Upper lobe of right lung (tissue), 1 donor: ENCODE results near the gene WDR31. TPM values are rescaled to one million over a fixed set of nuclear protein-coding genes. Genes with fewer than 3 reads are reported as not detected.
A peak's percentile ranks its signal among the peaks of the same experiment; 100 is the strongest.

ENCODE experiments used
- ATAC-seq: fragments of 200-7000 bp; cut with Tn5 transposase; one replicate; pipeline ENCODE4 v1.9.1; 2020; ENCODE audit warnings: mild to moderate bottlenecking, moderate library complexity
- DNase-seq: peaks from one replicate; pipeline ENCODE4 v3.0.0-alpha.2; 2020
- H3K27ac ChIP-seq: fragments of 200-600 bp; one replicate; pipeline ENCODE4 v1.8.0; 2022
- H3K27me3 ChIP-seq: fragments of 200-600 bp; one replicate; pipeline ENCODE4 v1.8.0; 2022; ENCODE audit warnings: mild to moderate bottlenecking
- H3K36me3 ChIP-seq: fragments of 200-600 bp; one replicate; pipeline ENCODE4 v1.8.0; 2022
- H3K4me1 ChIP-seq: fragments of 200-600 bp; one replicate; pipeline ENCODE4 v1.8.0; 2022
- H3K4me3 ChIP-seq: fragments of 200-600 bp; one replicate; pipeline ENCODE4 v1.8.0; 2022; ENCODE audit warnings: mild to moderate bottlenecking
- H3K9me3 ChIP-seq: fragments of 200-600 bp; one replicate; pipeline ENCODE4 v1.8.0; 2022
- CTCF ChIP-seq: fragments of 200-600 bp; IDR thresholded peaks from one replicate; pipeline ENCODE4 v1.8.0; 2022; ENCODE audit warnings: antibody characterized with exemption
- intact Hi-C: fragments of 100-400 bp; cut with DNase I; formaldehyde crosslinking; loops from one replicate; pipeline ENCODE4 v1.11.0; 2022
- total RNA-seq: library from RNA; stranded (reverse); fragmentation: NEBNext Ultra II Directional; extraction: Animal tissue kit (Norgen Biotek cat#: 25700); gene quantifications from one replicate; pipeline ENCODE4 v1.2.1, GENCODE V29; 2021
- donor health status: DM: no; HTN: yes; CAD: no; lungs with severe emphysema.

The WDR31 gene
- total RNA-seq, 1 donor from 2014 or later: 2.6 TPM

GRCh38 chr9:113343732-113344231, 3.7 kb upstream of the WDR31 start:
- TF ChIP-seq CTCF: no peak
- peak; percentile 64 for ATAC-seq
- Histone ChIP-seq H3K4me1 (peaks cover 10% of the 10 kb centered on the region), H3K36me3 (no peaks in the 10 kb centered on the region), H3K27ac (peak overlapping the region; percentile 51), H3K27me3 (no peaks in the 10 kb centered on the region), H3K4me3 (no peak overlapping the region), H3K9me3 (no peaks in the 10 kb centered on the region)
- peak; percentile 64 for DNase-seq
- intact Hi-C loops: no loop called here

GRCh38 chr9:113341712-113342410, 1.8 kb upstream of the WDR31 start:
- TF ChIP-seq CTCF: no peak
- intact Hi-C loops: no loop called here
- peaks cover 10% of the 10 kb centered on the region for H3K4me1 ChIP-seq
- no peaks in the 10 kb centered on the region for H3K9me3 ChIP-seq
- H3K4me3 ChIP-seq: no peak overlapping the region
- ATAC-seq (no peak), DNase-seq (no peak)
- H3K36me3 ChIP-seq: no peaks in the 10 kb centered on the region
- no peaks in the 10 kb centered on the region for H3K27me3 ChIP-seq
- H3K27ac ChIP-seq: no peak overlapping the region

GRCh38 chr9:113337714-113338113, 2.4 kb downstream of the WDR31 start:
- Histone ChIP-seq H3K4me1 (peaks cover 7% of the 10 kb centered on the region), H3K27me3 (no peaks in the 10 kb centered on the region), H3K9me3 (no peaks in the 10 kb centered on the region), H3K36me3 (no peaks in the 10 kb centered on the region), H3K27ac (no peak overlapping the region), H3K4me3 (no peak overlapping the region)
- ATAC-seq (no peak), DNase-seq (no peak)
- no peak for TF ChIP-seq CTCF
- intact Hi-C loops: no loop called here

GRCh38 chr9:113331780-113332179, 8.3 kb downstream of the WDR31 start:
- H3K4me1 ChIP-seq: no peaks in the 10 kb centered on the region
- H3K9me3 ChIP-seq: no peaks in the 10 kb centered on the region
- no peaks in the 10 kb centered on the region for H3K36me3 ChIP-seq
- TF ChIP-seq CTCF: no peak
- ATAC-seq: no peak
- H3K27me3 ChIP-seq: no peaks in the 10 kb centered on the region
- no peak overlapping the region for H3K27ac ChIP-seq
- intact Hi-C loops: no loop called here
- DNase-seq: no peak
- H3K4me3 ChIP-seq: no peak overlapping the region

- Histone ChIP-seq H3K4me1 (no peaks in the 10 kb centered on the region), H3K36me3 (no peaks in the 10 kb centered on the region), H3K4me3 (no peak overlapping the region), H3K27ac (no peak overlapping the region), H3K27me3 (no peaks in the 10 kb centered on the region), H3K9me3 (no peaks in the 10 kb centered on the region)
- no peak for TF ChIP-seq CTCF
- DNase-seq: no peak
- no peak for ATAC-seq
- intact Hi-C loops: no loop called here
These were observed 11.9 kb downstream of the WDR31 start for GRCh38 chr9:113328045-113328782.
